Liver (tissue), 9 donors: ENCODE data around the gene SEMA4D. TPM values are rescaled to one million over a fixed set of nuclear protein-coding genes. Genes with fewer than 3 reads are reported as not detected.

Experiments used
- DNase-seq: peaks from one replicate; pipeline ENCODE4 v3.0.0-alpha.2; 2017; ENCODE audit warnings: low spot score
- H3K27ac ChIP-seq, 2 donors: one replicate each; pipeline ENCODE4 v1.7.0; 2013; ENCODE audit warnings: inconsistent platforms in 2 of 2, low read length in 2 of 2, control low read depth in 1 of 2, low read depth in 1 of 2, mild to moderate bottlenecking in 1 of 2
- H3K27me3 ChIP-seq, 4 donors: one replicate each; pipeline versions ENCODE4 v1.6.1 to v1.7.0; 2013; ENCODE audit warnings: low read length in 3 of 4, inconsistent platforms in 1 of 4, mild to moderate bottlenecking in 1 of 4, moderate library complexity in 1 of 4; ENCODE audit not compliant: control insufficient read depth in 4 of 4, insufficient read depth in 4 of 4
- H3K36me3 ChIP-seq, 4 donors: one replicate each; pipeline versions ENCODE4 v1.6.1 to v1.7.0; 2013; ENCODE audit warnings: low read length in 3 of 4, mild to moderate bottlenecking in 3 of 4, low read depth in 1 of 4, moderate library complexity in 1 of 4; ENCODE audit not compliant: control insufficient read depth in 4 of 4, insufficient read depth in 3 of 4
- H3K4me1 ChIP-seq, 4 donors: one replicate each; pipeline versions ENCODE4 v1.6.1 to v1.7.0; 2013; ENCODE audit warnings: low read length in 3 of 4, mild to moderate bottlenecking in 3 of 4, moderate library complexity in 1 of 4; ENCODE audit not compliant: control insufficient read depth in 4 of 4, insufficient read depth in 4 of 4
- H3K4me3 ChIP-seq, 3 donors: one replicate each; pipeline versions ENCODE4 v1.6.1 to v1.7.0; 2013; ENCODE audit warnings: low read length in 3 of 3, control low read depth in 1 of 3, low read depth in 1 of 3, mild to moderate bottlenecking in 1 of 3
- H3K9ac ChIP-seq, 2 donors: one replicate each; pipeline ENCODE4 v1.7.0; 2013; ENCODE audit warnings: low read length in 2 of 2, mild to moderate bottlenecking in 2 of 2, moderate library complexity in 2 of 2, control low read depth in 1 of 2, low read depth in 1 of 2
- H3K9me3 ChIP-seq, 4 donors: one replicate each; pipeline versions ENCODE4 v1.6.1 to v1.7.0; 2013; ENCODE audit warnings: low read length in 3 of 4; ENCODE audit not compliant: control insufficient read depth in 4 of 4
- EGR1 ChIP-seq, 2 donors: IDR thresholded peaks; 2 replicates each; pipeline ENCODE4 v1.6.1; 2016 to 2018; ENCODE audit warnings: antibody characterized with exemption in 2 of 2, low read depth in 2 of 2
- FOXA1 ChIP-seq: IDR thresholded peaks from 2 replicates; pipeline ENCODE4 v1.6.1; 2016; ENCODE audit warnings: antibody characterized with exemption
- FOXA2 ChIP-seq: IDR thresholded peaks from 2 replicates; pipeline ENCODE4 v1.6.1; 2016; ENCODE audit warnings: antibody characterized with exemption
- GABPA ChIP-seq, 2 donors: IDR thresholded peaks in 1 of 2; conservative IDR thresholded peaks in 1 of 2; 2 replicates each; pipeline ENCODE4 v1.6.1; 2016; ENCODE audit warnings: antibody characterized with exemption in 2 of 2, mild to moderate bottlenecking in 1 of 2, moderate library complexity in 1 of 2
- HNF4A ChIP-seq, 2 donors: conservative IDR thresholded peaks; 2 replicates each; pipeline ENCODE4 v1.6.1; 2016; ENCODE audit warnings: antibody characterized with exemption in 2 of 2, mild to moderate bottlenecking in 2 of 2
- HNF4G ChIP-seq: IDR thresholded peaks from 2 replicates; pipeline ENCODE4 v1.6.1; 2016; ENCODE audit warnings: antibody characterized with exemption
- JUND ChIP-seq, 2 donors: IDR thresholded peaks; 2 replicates each; pipeline ENCODE4 v1.6.1; 2016; ENCODE audit warnings: antibody characterized with exemption in 2 of 2
- MAX ChIP-seq: IDR thresholded peaks from 2 replicates; pipeline ENCODE4 v1.6.1; 2016; ENCODE audit warnings: antibody characterized with exemption
- NR2F2 ChIP-seq: IDR thresholded peaks from 2 replicates; pipeline ENCODE4 v1.6.1; 2016; ENCODE audit warnings: antibody characterized with exemption
- RAD21 ChIP-seq, 2 donors: IDR thresholded peaks; 2 replicates each; pipeline ENCODE4 v1.6.1; 2016; ENCODE audit warnings: antibody characterized with exemption in 2 of 2, mild to moderate bottlenecking in 2 of 2
- RXRA ChIP-seq, 2 donors: IDR thresholded peaks; 2 replicates each; pipeline ENCODE4 v1.6.1; 2017 to 2018; ENCODE audit warnings: antibody characterized with exemption in 2 of 2, mild to moderate bottlenecking in 1 of 2
- SP1 ChIP-seq: IDR thresholded peaks from 2 replicates; pipeline ENCODE4 v1.6.1; 2018; ENCODE audit warnings: antibody characterized with exemption, mild to moderate bottlenecking
- TAF1 ChIP-seq: conservative IDR thresholded peaks from 2 replicates; pipeline ENCODE4 v1.6.1; 2016; ENCODE audit warnings: antibody characterized with exemption, mild to moderate bottlenecking
- YY1 ChIP-seq: IDR thresholded peaks from 2 replicates; pipeline ENCODE4 v1.6.1; 2016; ENCODE audit warnings: antibody characterized with exemption, mild to moderate bottlenecking
- ZBTB33 ChIP-seq: IDR thresholded peaks from 2 replicates; pipeline ENCODE4 v1.6.1; 2016; ENCODE audit warnings: antibody characterized with exemption
- WGBS: extraction: QIAGEN DNeasy Blood & Tissue Kit; methylation state at CpG from one replicate; pipeline ENCODE4 v1.1.7; 2013; 5-methylcytosine and 5-hydroxymethylcytosine counted together
- polyA plus RNA-seq, 2 donors: library from polyadenylated mRNA; stranded (reverse) in 1 of 2; unstranded in 1 of 2; fragments of 200-250 nt in 1 of 2; fragments of >200 nt in 1 of 2; fragmentation: Nextera tagmentation in 1 of 2; extraction: Ambion mirVana in 1 of 2; gene quantifications; one replicate each; pipeline versions ENCODE4 v1.2.1 to v1.2.3, GENCODE V29; 2013 to 2015
- total RNA-seq, 2 donors: library from RNA; depleted of rRNA; stranded (reverse); fragments of >200 nt; gene quantifications; one replicate each; pipeline ENCODE4 v1.2.3, GENCODE V29; 2014
- TF ChIP-seq, protein P1 (sequence below): IDR thresholded peaks from 2 replicates; pipeline ENCODE4 v1.6.1; 2016; ENCODE audit warnings: antibody characterized with exemption
- donor health status: healthy.
- donor health status: healthy.
- donor health status: healthy.
- donor health status: healthy.
- donor health status: healthy.

SEMA4D gene
- total and polyA plus RNA-seq, 4 donors = 1.4 to 12.0 (median 4.1) TPM

DNA sequence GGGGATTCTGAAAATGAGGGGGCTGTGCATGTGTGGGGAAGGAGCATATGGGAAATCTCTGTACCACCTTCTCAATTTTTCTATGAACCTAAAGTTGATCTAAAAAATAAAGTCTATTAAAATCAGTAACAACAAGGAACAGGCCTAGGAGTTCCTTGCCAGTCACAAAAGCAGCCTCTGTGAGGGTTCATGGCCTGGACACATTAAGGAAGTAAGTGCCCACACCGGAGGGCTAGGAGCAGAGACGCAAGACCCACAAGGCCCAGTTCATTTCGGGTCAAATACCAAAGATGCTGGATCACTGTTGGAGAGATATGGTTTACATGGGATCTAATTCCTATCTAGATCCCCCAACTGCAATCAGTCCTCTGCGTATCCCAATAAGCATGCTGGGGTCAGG lies 88.4 kb downstream of the SEMA4D start:
- no peaks in the 10 kb centered on the region for H3K9me3 ChIP-seq
- H3K4me1 ChIP-seq = peaks cover 0 to 3% (median 0%) of the 10 kb centered on the region in 4 donors
- no peak overlapping the region for H3K4me3 ChIP-seq
- no peaks in the 10 kb centered on the region for H3K27me3 ChIP-seq
- H3K27ac ChIP-seq = no peak overlapping the region
- 82% methylated on average over 4 of the region's 4 CpGs for WGBS
- H3K36me3 ChIP-seq = no peaks in the 10 kb centered on the region
- no peak for DNase-seq
- TF ChIP-seq SP1 (no peak), FOXA1 (no peak), HNF4G (no peak), JUND (IDR thresholded peaks at IDR 0.05) (no peak), ZBTB33 (no peak), EGR1 (IDR thresholded peaks at IDR 0.05; ENCODE audit: low read depth in 2 of 2) (no peak), NR2F2 (no peak), YY1 (no peak), RAD21 (IDR thresholded peaks at IDR 0.05) (no peak), RXRA (IDR thresholded peaks at IDR 0.05) (no peak), FOXA2 (no peak), TAF1 (no peak), GABPA (IDR thresholded peaks at IDR 0.05 in 1 of 2, conservative IDR thresholded peaks at IDR 0.05 in 1 of 2) (no peak), MAX (no peak), HNF4A (conservative IDR thresholded peaks at IDR 0.05) (no peak)
- no peak overlapping the region for H3K9ac ChIP-seq

DNA sequence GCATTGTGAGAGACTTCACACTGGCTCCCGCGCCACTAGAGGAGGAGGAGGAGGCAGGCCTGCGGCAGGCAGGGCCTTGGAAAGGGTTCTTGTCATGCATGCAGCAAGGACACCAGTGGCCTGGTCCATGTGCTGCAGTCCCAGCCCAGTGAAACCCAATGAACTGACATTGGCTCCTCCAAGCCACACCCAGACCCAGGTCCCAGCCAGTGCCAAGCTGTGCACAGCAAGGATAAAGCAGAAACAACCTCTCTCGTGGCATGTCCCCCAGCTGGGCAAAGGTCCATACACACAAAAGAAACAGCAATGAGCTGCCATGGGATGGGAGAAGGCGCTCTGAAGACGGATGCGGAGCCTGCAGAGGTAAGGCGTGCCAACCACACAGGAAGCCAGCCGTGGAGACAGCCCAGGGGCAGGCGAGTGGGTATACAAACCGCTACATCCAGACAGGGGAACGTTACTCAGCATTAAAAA lies 89.2 kb downstream of the SEMA4D start:
- H3K27ac ChIP-seq = no peak overlapping the region
- no peak overlapping the region for H3K4me3 ChIP-seq
- 84% methylated on average over 12 of the region's 12 CpGs for WGBS
- DNase-seq = no peak
- H3K9me3 ChIP-seq = no peaks in the 10 kb centered on the region
- no peaks in the 10 kb centered on the region for H3K36me3 ChIP-seq
- no peak for TF ChIP-seq HNF4G
- TF ChIP-seq FOXA2 = no peak
- TF ChIP-seq NR2F2 = no peak
- TF ChIP-seq, protein P1, sequence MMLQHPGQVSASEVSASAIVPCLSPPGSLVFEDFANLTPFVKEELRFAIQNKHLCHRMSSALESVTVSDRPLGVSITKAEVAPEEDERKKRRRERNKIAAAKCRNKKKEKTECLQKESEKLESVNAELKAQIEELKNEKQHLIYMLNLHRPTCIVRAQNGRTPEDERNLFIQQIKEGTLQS = no peak
- no peak for TF ChIP-seq GABPA (IDR thresholded peaks at IDR 0.05 in 1 of 2, conservative IDR thresholded peaks at IDR 0.05 in 1 of 2)
- no peak for TF ChIP-seq EGR1 (IDR thresholded peaks at IDR 0.05; ENCODE audit: low read depth in 2 of 2)
- TF ChIP-seq TAF1 = no peak
- TF ChIP-seq RXRA (IDR thresholded peaks at IDR 0.05) = no peak
- H3K9ac ChIP-seq = no peak overlapping the region
- peaks cover 0 to 3% (median 0%) of the 10 kb centered on the region in 4 donors for H3K4me1 ChIP-seq
- no peaks in the 10 kb centered on the region for H3K27me3 ChIP-seq

DNA sequence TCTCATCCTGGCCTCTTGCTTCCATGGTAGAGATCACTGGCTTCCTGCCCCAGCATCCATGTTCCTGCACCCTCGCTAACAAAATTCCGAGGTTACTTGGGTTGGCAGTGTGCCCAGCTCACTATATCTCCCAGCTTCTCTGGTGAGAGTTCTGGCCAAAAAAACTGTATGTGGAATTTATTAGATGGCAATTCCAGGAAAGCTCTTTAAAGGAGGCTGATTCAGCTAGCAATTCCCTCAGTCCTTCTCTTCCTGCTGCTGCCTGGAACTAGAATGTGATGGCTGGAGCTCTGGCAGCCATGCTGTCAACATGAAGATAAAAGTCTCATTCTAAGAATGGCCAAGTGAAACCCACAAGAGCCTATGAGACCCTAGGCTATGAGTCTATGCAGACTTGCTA lies 90.8 kb downstream of the SEMA4D start:
- Histone ChIP-seq H3K4me3 (no peak overlapping the region), H3K27ac (no peak overlapping the region), H3K36me3 (no peaks in the 10 kb centered on the region), H3K9me3 (no peaks in the 10 kb centered on the region), H3K27me3 (no peaks in the 10 kb centered on the region), H3K4me1 (peaks cover 0 to 3% (median 0%) of the 10 kb centered on the region in 4 donors), H3K9ac (no peak overlapping the region)
- WGBS = 50% methylated on average over 2 of the region's 2 CpGs
- TF ChIP-seq RAD21 (IDR thresholded peaks at IDR 0.05) (no peak), FOXA1 (no peak), FOXA2 (no peak), HNF4G (no peak), MAX (no peak), ZBTB33 (no peak), SP1 (no peak)
- no peak for DNase-seq
